Neutrophil (primary cell): ENCODE data around the gene SYP.

Experiments used
- H3K27ac ChIP-seq: fragments of 200-600 bp; sonication (generic); 2 replicates; pipeline ENCODE4 v1.5.1; 2016; ENCODE audit warnings: mild to moderate bottlenecking, moderate library complexity
- H3K27me3 ChIP-seq: fragments of 200-600 bp; sonication (generic); 2 replicates; pipeline ENCODE4 v1.6.0; 2016; ENCODE audit warnings: mild to moderate bottlenecking
- H3K36me3 ChIP-seq: fragments of 200-600 bp; sonication (generic); 2 replicates; pipeline ENCODE4 v1.5.1; 2017
- H3K4me1 ChIP-seq, 2 experiments: fragments of 200-600 bp in 1 of 2; sonication (generic) in 1 of 2; 1 replicate in 1 of 2; 2 replicates in 1 of 2; pipeline versions ENCODE4 v1.5.1 to v1.6.1; 2013 to 2016; ENCODE audit warnings: low read depth in 1 of 2, low read length in 1 of 2, mild to moderate bottlenecking in 1 of 2, moderate library complexity in 1 of 2; ENCODE audit not compliant: control insufficient read depth in 1 of 2, insufficient read depth in 1 of 2
- H3K4me3 ChIP-seq, 2 experiments: fragments of 200-600 bp in 1 of 2; sonication (generic) in 1 of 2; 1 replicate in 1 of 2; 2 replicates in 1 of 2; pipeline ENCODE4 v1.5.1; 2013 to 2016; ENCODE audit warnings: low read depth in 1 of 2, low read length in 1 of 2, mild to moderate bottlenecking in 1 of 2, moderate library complexity in 1 of 2
- H3K9me3 ChIP-seq: fragments of 200-600 bp; sonication (generic); 2 replicates; pipeline ENCODE4 v1.5.1; 2016
- CTCF ChIP-seq: fragments of 200-600 bp; sonication (generic); IDR thresholded peaks from 2 replicates; pipeline ENCODE4 v1.5.1; 2016; ENCODE audit warnings: antibody characterized with exemption

Gene SYP

GRCh38 chrX:49172280-49172780, 27.7 kb downstream of the SYP start:
- no peak for TF ChIP-seq CTCF
- H3K36me3 ChIP-seq = peaks cover 31% of the 10 kb centered on the region
- no peaks in the 10 kb centered on the region for H3K27me3 ChIP-seq
- H3K4me1 ChIP-seq = peaks cover 72 to 82% of the 10 kb centered on the region in 2 experiments
- peak overlapping the region; percentile 94 for H3K27ac ChIP-seq
- no peaks in the 10 kb centered on the region for H3K9me3 ChIP-seq
- peak overlapping the region; percentile 71 to 90 for H3K4me3 ChIP-seq

- Histone ChIP-seq H3K4me3 (peak within 1 kb of the TSS; percentile 71 to 90), H3K36me3 (peaks cover 31% of the 10 kb centered on the region), H3K9me3 (no peaks in the 10 kb centered on the region), H3K4me1 (peaks cover 67 to 77% of the 10 kb centered on the region in 2 experiments), H3K27me3 (no peaks in the 10 kb centered on the region), H3K27ac (peak within 1 kb of the TSS; percentile 94)
- TF ChIP-seq CTCF = no peak
Observed at GRCh38 chrX:49171752-49172279, 28.2 kb downstream of the SYP start, which contains the start of gene PLP2. PLP2 (plus strand) TSS chrX:49171898; CDS start chrX:49172001, 103 bp downstream.

GRCh38 chrX:49167740-49168108, 32.3 kb downstream of the SYP start:
- no peak for TF ChIP-seq CTCF
- peaks cover 60 to 65% of the 10 kb centered on the region in 2 experiments for H3K4me1 ChIP-seq
- H3K9me3 ChIP-seq = no peaks in the 10 kb centered on the region
- H3K4me3 ChIP-seq = peak overlapping the region; percentile 65 to 76
- peak overlapping the region; percentile 99 for H3K27ac ChIP-seq
- H3K36me3 ChIP-seq = no peaks in the 10 kb centered on the region
- no peaks in the 10 kb centered on the region for H3K27me3 ChIP-seq

GRCh38 chrX:49166914-49167739, 32.9 kb downstream of the SYP start:
- no peaks in the 10 kb centered on the region for H3K9me3 ChIP-seq
- H3K4me1 ChIP-seq = peaks cover 59 to 64% of the 10 kb centered on the region in 2 experiments
- peak overlapping the region; percentile 99 for H3K27ac ChIP-seq
- H3K36me3 ChIP-seq = no peaks in the 10 kb centered on the region
- peak; percentile 11 for TF ChIP-seq CTCF
- no peaks in the 10 kb centered on the region for H3K27me3 ChIP-seq
- H3K4me3 ChIP-seq = peak overlapping the region; percentile 65 to 76

- H3K27ac ChIP-seq = peak overlapping the region; percentile 99
- peak; percentile 54 for TF ChIP-seq CTCF
Observed at GRCh38 chrX:49165901-49166881, 33.8 kb downstream of the SYP start.

More at GRCh38 chrX:49165901-49166881, 33.8 kb downstream of the SYP start:
- Histone ChIP-seq H3K9me3 (no peaks in the 10 kb centered on the region), H3K4me1 (peaks cover 55 to 60% of the 10 kb centered on the region in 2 experiments), H3K4me3 (peak overlapping the region; percentile 65 to 76), H3K36me3 (no peaks in the 10 kb centered on the region), H3K27me3 (no peaks in the 10 kb centered on the region)
